Stimulated activated memory B cell treated with anti-CD40 and anti-IgM and Interleukin-4, amounts not matched to agents 10 μg/mL and 1 μg/mL and 100 μg/mL, for 72 hours (primary cell): Measurements from ENCODE around the gene STK39.
"Not testable (repeated sequence)": the region's sequence is repeated elsewhere in the genome, so short reads cannot be mapped to it uniquely, and the experiment has no call there.

Source experiments
- ATAC-seq: fragments of 150-1000 bp; cut with Tn5 transposase; 2 replicates; pipeline ENCODE4 v1.10.0; 2021
- H3K27ac Mint-ChIP-seq: one replicate; pipeline ENCODE4 v1.8.0; 2022; ENCODE audit warnings: mild to moderate bottlenecking, mixed read lengths
- H3K27me3 Mint-ChIP-seq: one replicate; pipeline ENCODE4 v1.8.0; 2022; ENCODE audit warnings: mixed read lengths
- H3K36me3 Mint-ChIP-seq: one replicate; pipeline ENCODE4 v1.8.0; 2022; ENCODE audit warnings: mixed read lengths
- H3K4me1 Mint-ChIP-seq: one replicate; pipeline ENCODE4 v1.8.0; 2022; ENCODE audit warnings: mixed read lengths
- H3K4me3 Mint-ChIP-seq: one replicate; pipeline ENCODE4 v1.8.0; 2022; ENCODE audit warnings: mild to moderate bottlenecking, moderate library complexity, mixed read lengths
- H3K9me3 Mint-ChIP-seq: one replicate; pipeline ENCODE4 v1.8.0; 2022; ENCODE audit warnings: mixed read lengths

STK39 gene

DNA sequence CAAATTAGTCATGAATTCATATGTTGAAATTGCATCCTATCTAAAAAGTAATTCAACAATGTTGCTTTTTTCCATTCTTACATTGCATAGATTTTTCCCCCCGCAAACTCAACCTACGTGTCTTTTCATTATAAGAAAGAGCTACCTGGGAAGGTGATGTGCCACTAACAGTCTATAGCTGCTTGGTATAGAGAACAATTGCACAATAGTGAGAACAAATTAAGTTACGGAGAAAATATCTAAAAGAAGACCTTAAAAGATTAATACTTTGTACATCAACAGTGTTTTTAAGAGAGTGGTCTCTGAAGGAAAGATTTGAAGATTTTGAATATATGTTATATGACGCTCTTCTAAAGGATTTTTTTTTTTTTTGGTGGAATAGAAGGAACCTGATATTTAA lies 111.8 kb downstream of the STK39 start:
- Mint-ChIP-seq H3K36me3 (peaks cover 52% of the 10 kb centered on the region), H3K27me3 (no peaks in the 10 kb centered on the region)

DNA sequence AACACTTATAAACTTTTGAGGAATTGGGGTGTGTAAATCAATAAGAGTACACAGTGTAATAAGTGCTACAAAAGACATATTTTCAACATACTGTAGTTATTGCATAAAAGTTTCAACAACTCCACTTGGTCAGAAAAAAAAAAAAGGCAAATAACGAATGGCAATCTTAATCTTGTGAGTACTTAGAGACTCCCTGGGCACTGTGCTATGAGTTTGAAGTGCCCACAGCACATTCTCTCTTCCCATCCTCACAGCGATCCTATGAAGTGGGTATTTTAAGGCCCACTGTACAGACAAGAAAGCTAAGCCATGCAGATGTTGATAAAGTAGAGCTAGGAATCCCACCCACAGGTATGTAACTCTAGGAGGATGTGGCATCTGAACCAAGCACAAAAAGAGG lies 112.3 kb downstream of the STK39 start:
- H3K4me1 Mint-ChIP-seq = peaks cover 24% of the 10 kb centered on the region

More for the DNA sequence above, 111.8 kb downstream of the STK39 start:
- no peak for ATAC-seq
- Mint-ChIP-seq H3K4me1 (peaks cover 24% of the 10 kb centered on the region), H3K4me3 (no peak overlapping the region), H3K9me3 (no peaks in the 10 kb centered on the region), H3K27ac (no peak overlapping the region)

DNA sequence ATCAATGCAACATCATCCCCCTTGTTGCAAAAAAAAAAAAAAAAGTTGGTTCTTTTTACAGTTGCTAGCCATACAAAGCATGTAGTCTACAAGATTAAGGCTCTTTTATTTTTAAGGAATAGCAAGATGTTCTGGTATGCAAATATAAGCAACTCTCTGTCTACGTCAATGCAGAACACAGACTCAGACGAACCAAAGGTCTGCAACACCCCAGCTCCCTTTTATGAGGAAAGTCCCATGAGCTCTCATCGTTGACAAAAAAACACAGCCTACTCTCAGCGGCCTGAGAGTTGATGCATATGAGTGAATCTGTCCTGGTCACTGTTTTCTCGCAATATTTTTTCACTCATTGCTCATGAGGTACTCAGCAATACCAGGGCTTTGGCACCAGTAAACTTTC lies 112.9 kb downstream of the STK39 start:
- Mint-ChIP-seq H3K4me1 (peaks cover 24% of the 10 kb centered on the region), H3K9me3 (no peaks in the 10 kb centered on the region), H3K27me3 (no peaks in the 10 kb centered on the region), H3K27ac (no peak overlapping the region), H3K4me3 (no peak overlapping the region), H3K36me3 (peaks cover 63% of the 10 kb centered on the region)
- ATAC-seq = no peak

More for the DNA sequence above, 112.3 kb downstream of the STK39 start:
- no peaks in the 10 kb centered on the region for H3K9me3 Mint-ChIP-seq
- peaks cover 57% of the 10 kb centered on the region for H3K36me3 Mint-ChIP-seq
- H3K27me3 Mint-ChIP-seq = no peaks in the 10 kb centered on the region
- ATAC-seq = no peak
- no peak overlapping the region for H3K4me3 Mint-ChIP-seq
- H3K27ac Mint-ChIP-seq = no peak overlapping the region

DNA sequence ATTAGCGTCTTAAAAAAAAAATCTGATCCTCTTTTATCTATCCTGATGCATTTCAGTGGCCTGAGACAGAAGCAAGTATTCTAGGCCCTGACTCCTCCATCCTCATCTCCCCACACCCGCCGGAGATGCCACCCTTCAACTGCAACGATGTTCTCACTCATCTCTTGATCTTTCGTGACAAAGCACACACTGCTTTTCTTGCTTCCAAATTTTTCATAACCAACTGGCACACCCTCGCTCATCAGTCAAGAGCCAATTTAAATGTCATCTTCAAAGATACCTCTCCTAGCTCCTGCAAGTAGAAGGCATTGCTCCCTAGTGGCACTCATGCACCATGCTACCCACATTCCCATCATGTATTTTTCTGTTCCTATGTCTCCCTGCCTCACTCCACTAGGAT lies 115.0 kb downstream of the STK39 start:
- no peak for ATAC-seq
- Mint-ChIP-seq H3K4me3 (no peak overlapping the region), H3K27me3 (no peaks in the 10 kb centered on the region), H3K27ac (no peak overlapping the region), H3K9me3 (no peaks in the 10 kb centered on the region), H3K4me1 (peaks cover 12% of the 10 kb centered on the region), H3K36me3 (peaks cover 70% of the 10 kb centered on the region)

DNA sequence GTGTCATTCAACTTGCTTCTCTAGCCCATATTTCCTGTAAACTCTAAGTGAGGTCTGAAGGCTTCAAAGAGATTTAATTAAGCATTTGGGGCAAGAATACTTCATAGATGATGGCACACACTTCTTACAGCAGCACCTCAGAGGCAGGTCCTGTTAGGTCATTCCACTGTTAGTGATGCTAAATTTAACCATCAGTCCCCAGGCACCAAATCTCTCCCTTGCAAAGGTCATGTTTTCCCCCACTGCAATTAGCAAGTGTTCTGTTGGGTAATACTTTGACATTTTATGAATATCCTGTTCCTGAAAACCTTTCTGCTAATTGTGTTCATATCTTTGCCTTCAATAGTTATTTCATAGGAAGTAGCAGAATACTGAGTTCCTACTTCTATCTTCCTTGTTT lies 117.0 kb downstream of the STK39 start:
- H3K9me3 Mint-ChIP-seq = no peaks in the 10 kb centered on the region
- no peak for ATAC-seq
- peaks cover 84% of the 10 kb centered on the region for H3K36me3 Mint-ChIP-seq
- no peaks in the 10 kb centered on the region for H3K27me3 Mint-ChIP-seq
- H3K27ac Mint-ChIP-seq = no peak overlapping the region
- H3K4me3 Mint-ChIP-seq = no peak overlapping the region
- no peaks in the 10 kb centered on the region for H3K4me1 Mint-ChIP-seq

DNA sequence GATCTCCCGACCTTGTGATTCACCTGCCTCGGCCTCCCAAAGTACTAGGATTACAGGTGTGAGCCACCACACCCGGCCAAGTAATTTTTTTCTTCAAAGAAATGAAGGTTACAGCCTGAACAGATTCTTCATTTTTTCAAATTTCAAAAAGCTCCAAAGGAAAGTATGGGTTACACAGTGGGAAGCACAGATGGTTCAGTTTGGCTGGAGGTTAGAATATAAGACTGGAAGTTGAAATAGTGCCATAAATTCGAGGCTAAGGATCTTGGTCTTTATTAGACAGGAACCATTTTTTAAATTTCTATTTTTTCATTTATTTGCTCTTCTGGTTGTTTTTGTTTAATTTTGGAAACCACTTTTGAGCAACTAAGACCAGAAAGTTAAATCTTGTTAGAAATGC lies 120.0 kb downstream of the STK39 start:
- Mint-ChIP-seq H3K9me3 (no peaks in the 10 kb centered on the region), H3K27ac (no peak overlapping the region), H3K36me3 (peaks cover 87% of the 10 kb centered on the region), H3K4me1 (no peaks in the 10 kb centered on the region), H3K4me3 (no peak overlapping the region), H3K27me3 (no peaks in the 10 kb centered on the region)
- ATAC-seq = no peak

DNA sequence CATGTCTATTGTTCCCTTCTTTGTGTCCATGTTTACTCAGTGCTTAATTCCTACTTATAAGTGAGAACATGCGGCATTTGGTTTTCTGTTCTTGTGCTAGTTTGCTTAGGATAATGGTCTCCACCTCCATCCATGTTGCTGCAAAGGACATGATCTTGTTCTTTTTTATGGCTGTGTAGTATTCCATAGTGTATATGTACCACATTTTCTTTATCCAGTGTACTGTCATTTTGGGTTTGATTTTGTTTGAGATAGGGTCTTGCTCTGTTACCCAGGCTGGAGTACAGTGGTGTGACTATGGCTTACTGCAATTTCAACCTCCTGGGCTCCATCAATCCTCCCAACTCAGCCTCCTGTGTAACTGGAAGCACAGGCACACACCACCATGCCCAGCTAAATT lies 125.2 kb downstream of the STK39 start:
- H3K9me3 Mint-ChIP-seq, H3K4me3 Mint-ChIP-seq, ATAC-seq, H3K27me3 Mint-ChIP-seq, H3K27ac Mint-ChIP-seq, H3K4me1 Mint-ChIP-seq: not testable (repeated sequence)
- peaks cover 44% of the 10 kb centered on the region for H3K36me3 Mint-ChIP-seq

DNA sequence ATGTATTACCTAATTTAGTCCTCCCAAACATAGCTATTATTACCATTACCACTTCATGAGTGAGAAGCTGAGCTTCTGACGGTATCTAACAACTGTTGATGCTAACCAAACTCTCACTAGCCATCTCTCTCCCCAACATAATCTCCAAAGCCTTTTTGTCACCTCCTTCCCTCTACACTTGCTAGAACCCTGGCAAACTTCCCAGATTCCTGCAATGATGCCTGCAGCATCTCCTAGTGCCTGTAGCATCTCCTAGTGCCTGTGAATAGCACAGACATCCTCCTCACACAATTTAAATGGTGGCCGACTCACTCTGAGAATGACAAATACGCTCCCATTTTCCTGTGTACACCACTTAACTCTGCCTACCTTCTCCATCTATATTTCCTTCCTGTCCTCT lies 126.7 kb downstream of the STK39 start:
- no peaks in the 10 kb centered on the region for H3K9me3 Mint-ChIP-seq
- no peak for ATAC-seq
- no peaks in the 10 kb centered on the region for H3K27me3 Mint-ChIP-seq
- no peak overlapping the region for H3K27ac Mint-ChIP-seq
- no peak overlapping the region for H3K4me3 Mint-ChIP-seq
- no peaks in the 10 kb centered on the region for H3K4me1 Mint-ChIP-seq
- H3K36me3 Mint-ChIP-seq = peaks cover 32% of the 10 kb centered on the region

DNA sequence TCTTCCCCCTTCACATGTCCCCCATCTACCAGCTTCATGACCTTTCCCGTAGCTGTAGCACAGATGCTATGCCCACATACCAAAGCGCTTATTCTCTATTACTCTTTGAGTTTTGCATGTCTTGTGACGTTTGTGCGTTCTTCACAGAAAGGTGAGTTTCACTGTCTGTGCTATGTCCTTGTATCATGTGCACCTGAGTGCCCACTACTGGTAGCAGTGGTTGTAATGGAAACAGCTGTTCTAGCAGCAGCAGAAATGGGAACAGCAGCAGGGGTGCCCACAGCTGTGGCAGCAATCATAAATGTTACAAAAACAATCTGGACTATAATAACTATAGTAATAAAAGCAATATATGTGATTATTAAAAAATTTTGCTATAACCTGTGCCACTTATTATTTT lies 127.1 kb downstream of the STK39 start:
- H3K27ac Mint-ChIP-seq = no peak overlapping the region

DNA sequence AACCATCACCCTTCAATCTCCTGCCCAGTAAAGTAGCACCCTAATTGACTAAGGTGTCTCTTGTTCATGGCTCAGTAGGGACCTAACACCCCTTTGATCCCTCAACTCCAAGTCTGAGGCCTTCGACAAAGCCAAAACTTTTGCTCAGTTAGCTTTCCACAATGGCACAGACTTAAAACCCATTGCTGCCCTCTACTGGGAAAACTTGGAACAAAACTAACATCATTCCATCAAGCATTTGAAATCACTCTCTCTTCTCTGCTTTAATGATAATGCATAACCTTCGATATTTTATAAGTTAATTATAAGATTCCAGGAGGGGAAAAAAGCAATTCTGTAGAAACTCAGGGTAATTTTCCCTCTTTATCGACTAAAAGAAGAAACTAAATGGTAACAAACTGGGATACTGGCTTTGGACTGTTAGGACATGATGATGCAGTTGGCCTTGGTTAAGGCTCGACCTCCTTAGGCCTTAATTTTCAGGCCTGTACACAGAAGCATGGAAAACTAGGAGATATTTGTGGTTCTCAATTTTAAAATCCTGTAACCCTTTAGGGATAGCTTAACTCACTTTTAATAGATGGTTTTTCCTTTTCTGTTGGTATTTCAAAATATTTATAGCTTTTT lies 127.8 kb downstream of the STK39 start:
- H3K27ac Mint-ChIP-seq = no peak overlapping the region

More for the DNA sequence above, 127.1 kb downstream of the STK39 start:
- Mint-ChIP-seq H3K9me3 (no peaks in the 10 kb centered on the region), H3K4me3 (no peak overlapping the region), H3K27me3 (no peaks in the 10 kb centered on the region), H3K4me1 (no peaks in the 10 kb centered on the region), H3K36me3 (peaks cover 32% of the 10 kb centered on the region)
- no peak for ATAC-seq

DNA sequence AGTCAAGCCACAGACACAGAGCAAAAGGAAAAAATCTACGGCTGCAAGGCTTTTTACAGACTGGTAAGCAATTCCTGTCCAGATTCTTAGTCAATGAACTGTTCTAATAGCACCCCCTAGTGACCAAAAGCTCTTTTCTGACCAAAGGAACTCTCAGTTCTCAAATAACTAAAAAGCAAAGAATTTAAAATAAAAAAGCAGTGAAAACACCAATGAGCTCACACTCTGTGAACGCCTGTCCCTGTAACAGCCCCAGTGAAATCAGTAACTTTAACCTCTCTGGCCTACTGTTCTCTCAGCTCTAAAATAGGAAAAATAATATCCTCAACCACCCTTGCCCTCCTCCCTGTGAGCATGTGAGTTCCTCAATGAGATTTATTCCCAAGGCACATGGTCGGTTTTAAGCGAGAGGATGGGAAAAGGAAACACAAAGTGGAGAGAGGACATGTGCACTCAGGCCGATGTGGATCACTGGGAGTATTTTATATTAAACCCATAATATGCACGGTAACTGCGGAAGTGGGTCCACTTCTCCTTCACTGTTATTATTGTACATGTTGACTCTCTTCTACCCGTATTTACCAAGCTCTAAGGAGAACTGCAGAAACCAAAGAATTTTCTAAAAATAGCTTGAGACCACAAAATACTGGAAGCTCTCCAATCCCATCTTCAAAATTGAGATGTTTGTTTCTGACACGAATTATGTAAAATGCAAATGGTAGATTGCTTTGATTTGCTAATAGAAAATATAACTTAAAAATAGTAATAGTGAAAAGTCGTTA lies 128.5 kb downstream of the STK39 start:
- Mint-ChIP-seq H3K27ac (no peak overlapping the region), H3K27me3 (no peaks in the 10 kb centered on the region), H3K4me3 (no peak overlapping the region), H3K4me1 (no peaks in the 10 kb centered on the region), H3K9me3 (no peaks in the 10 kb centered on the region), H3K36me3 (peaks cover 27% of the 10 kb centered on the region)
- ATAC-seq = peak; percentile 62

More for the DNA sequence above, 127.8 kb downstream of the STK39 start:
- peaks cover 26% of the 10 kb centered on the region for H3K36me3 Mint-ChIP-seq
- H3K9me3 Mint-ChIP-seq = no peaks in the 10 kb centered on the region
- no peak overlapping the region for H3K4me3 Mint-ChIP-seq
- H3K27me3 Mint-ChIP-seq = no peaks in the 10 kb centered on the region
- no peak for ATAC-seq
- no peaks in the 10 kb centered on the region for H3K4me1 Mint-ChIP-seq

DNA sequence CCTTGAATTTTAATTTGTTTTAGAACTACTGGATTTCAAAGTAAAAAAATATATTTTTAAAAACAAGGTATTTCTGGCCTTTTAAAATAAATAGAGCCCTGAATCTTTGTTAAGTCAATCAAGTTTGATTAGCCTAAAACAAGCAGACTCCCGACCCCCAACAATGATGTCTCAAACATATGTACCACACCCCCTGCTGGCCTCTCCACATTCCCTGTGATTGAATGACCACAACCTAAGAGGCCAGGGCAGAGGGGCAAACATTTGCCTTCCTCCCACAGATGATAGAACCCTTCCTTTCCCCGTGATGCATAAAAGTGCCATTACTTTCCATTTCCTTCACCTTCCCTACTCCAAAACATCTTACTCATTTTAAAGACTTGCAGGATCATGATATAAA lies 130.9 kb downstream of the STK39 start:
- Mint-ChIP-seq H3K9me3 (no peaks in the 10 kb centered on the region), H3K27ac (no peak overlapping the region), H3K36me3 (peaks cover 30% of the 10 kb centered on the region), H3K4me1 (no peaks in the 10 kb centered on the region), H3K27me3 (no peaks in the 10 kb centered on the region), H3K4me3 (no peak overlapping the region)
- ATAC-seq = no peak

DNA sequence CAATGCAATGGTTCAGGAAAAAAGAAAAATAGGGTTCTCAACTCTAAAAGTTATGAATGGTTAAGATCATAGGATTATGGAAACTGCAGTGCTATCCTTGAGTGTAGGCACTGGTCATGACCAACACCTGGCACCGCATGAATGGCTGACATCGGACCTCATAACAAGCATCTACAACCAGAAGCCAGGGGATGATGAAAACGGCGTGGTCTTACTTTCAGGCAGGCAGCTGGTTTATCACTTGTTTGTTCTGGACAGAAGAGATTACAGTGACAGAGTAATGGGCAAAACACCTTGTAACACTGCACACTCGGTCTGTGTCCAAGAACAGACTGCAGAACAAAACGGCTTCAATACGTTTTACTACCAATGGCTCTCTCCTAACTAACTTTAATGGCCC lies 132.8 kb downstream of the STK39 start:
- Mint-ChIP-seq H3K9me3 (no peaks in the 10 kb centered on the region), H3K4me3 (no peak overlapping the region), H3K27me3 (no peaks in the 10 kb centered on the region), H3K36me3 (peaks cover 34% of the 10 kb centered on the region), H3K27ac (no peak overlapping the region), H3K4me1 (no peaks in the 10 kb centered on the region)
- ATAC-seq = no peak

DNA sequence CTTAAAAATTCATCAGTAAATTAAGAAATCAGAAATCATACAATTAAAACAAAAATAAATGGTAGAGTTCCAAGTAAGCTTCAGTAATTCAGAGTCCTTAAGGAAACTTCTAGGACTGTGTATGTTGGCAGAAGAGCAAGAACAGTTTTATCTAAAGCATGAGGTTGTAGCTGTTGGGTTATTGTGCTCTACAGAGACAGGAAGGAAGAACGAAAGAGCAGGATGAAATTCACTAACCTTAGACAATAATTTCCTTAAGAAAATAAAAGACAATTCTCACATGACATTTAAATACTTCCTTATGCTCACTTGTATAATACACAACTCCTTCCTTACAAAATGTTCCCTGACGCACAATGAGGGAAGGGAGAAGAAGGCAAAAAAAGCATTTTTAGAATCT lies 133.4 kb downstream of the STK39 start:
- Mint-ChIP-seq H3K9me3 (no peaks in the 10 kb centered on the region), H3K27ac (no peak overlapping the region), H3K4me3 (no peak overlapping the region), H3K4me1 (no peaks in the 10 kb centered on the region), H3K27me3 (no peaks in the 10 kb centered on the region), H3K36me3 (peaks cover 40% of the 10 kb centered on the region)
- no peak for ATAC-seq

DNA sequence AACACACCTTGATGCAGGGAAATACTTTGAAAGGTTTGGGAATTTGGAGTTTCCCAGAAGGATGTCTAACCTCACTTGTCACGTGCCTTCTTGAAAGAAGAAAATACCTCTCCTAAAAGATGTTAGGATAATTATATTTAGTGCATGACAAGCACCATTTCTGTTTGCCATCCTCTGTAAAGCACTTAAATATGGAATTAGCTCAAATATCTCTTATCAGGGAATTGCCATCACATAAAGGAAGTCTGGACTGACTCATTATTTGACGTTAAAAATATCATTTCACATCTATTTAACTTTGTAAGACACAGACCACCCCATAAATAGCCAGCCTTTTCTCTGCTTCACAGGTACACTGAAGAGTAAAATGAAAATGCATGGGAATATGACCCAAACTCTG lies 140.1 kb downstream of the STK39 start:
- Mint-ChIP-seq H3K9me3 (no peaks in the 10 kb centered on the region), H3K27ac (no peak overlapping the region), H3K36me3 (peaks cover 49% of the 10 kb centered on the region), H3K4me3 (no peak overlapping the region), H3K4me1 (no peaks in the 10 kb centered on the region), H3K27me3 (no peaks in the 10 kb centered on the region)
- no peak for ATAC-seq

DNA sequence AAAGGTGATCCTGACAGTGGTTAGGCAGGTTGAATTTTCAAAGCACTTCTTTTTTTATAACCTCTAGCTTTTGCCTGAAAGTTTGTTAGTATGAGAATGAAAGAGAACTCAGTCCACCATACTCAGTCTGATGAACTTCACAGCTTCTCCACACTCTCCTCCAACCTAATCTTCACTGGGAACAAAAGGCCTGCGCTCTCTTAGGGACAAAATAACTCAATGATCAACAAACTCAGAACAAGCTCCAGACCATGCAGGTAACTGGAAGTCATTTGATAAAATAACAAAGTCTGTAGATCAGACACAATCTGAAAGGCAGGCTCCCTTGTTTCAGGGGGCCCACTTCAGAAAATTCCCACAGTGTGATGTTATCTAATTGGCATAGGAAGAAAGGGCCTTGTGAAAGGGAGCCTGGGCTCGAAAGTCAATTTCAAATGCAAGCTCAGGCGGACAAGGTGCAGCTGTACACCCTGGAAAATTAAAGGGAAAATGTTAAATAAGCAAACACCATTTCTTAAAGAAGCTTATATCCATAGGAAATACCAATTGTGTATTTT lies 142.2 kb downstream of the STK39 start:
- Mint-ChIP-seq H3K36me3 (peaks cover 53% of the 10 kb centered on the region), H3K27ac (no peak overlapping the region), H3K4me1 (no peaks in the 10 kb centered on the region), H3K9me3 (no peaks in the 10 kb centered on the region), H3K4me3 (no peak overlapping the region), H3K27me3 (no peaks in the 10 kb centered on the region)
- ATAC-seq = no peak
